A549 (cell line): ENCODE results near the gene C1orf35. TPM values are rescaled to one million over a fixed set of nuclear protein-coding genes. Genes with fewer than 3 reads are reported as not detected.

Experiments used
- ATAC-seq, 2 experiments: fragments of 200-7000 bp in 1 of 2; fragments of >200 bp in 1 of 2; cut with Nextera tagmentation in 1 of 2; cut with Tn5 transposase in 1 of 2; 3 replicates each; pipeline versions ENCODE4 v1.8.0 to v1.9.1; 2018 to 2020; ENCODE audit warnings: mild to moderate bottlenecking in 1 of 2, moderate library complexity in 1 of 2
- CTCF ChIA-PET: fragments of 300-600 bp; sonication (Branson Sonifier 250); formaldehyde crosslinking; extraction: SDS; loops from one replicate; lab custom pipeline; 2021; ENCODE audit warnings: antibody characterized with exemption, inconsistent platforms; lab: Yijun Ruan, JAX
- POLR2A ChIA-PET: fragments of 350-600 bp; formaldehyde crosslinking; extraction: SDS; loops from one replicate; lab custom pipeline; 2021; ENCODE audit warnings: antibody characterized with exemption, inconsistent platforms; lab: Yijun Ruan, JAX
- DNase-seq, 2 experiments: peaks; one replicate each; pipeline versions ENCODE4 v3.0.0 to v3.0.0-alpha.2; 2011 to 2016; ENCODE audit warnings: low read depth in 1 of 2, low spot score in 1 of 2
- FAIRE-seq: peaks from 2 replicates; lab custom pipeline; 2011; peaks lifted over from hg19 to GRCh38; lab: Jason Lieb, UNC
- H3K27ac ChIP-seq, 2 experiments: fragments of >200 bp; sonication (Bioruptor Twin); formaldehyde crosslinking; 3 replicates each; pipeline ENCODE4 v1.5.1; 2016 to 2017
- H3K4me1 ChIP-seq: fragments of >200 bp; sonication (Bioruptor Twin); formaldehyde crosslinking; 3 replicates; pipeline ENCODE4 v1.6.1; 2016
- H3K4me2 ChIP-seq: fragments of >200 bp; sonication (Bioruptor Twin); formaldehyde crosslinking; 3 replicates; pipeline ENCODE4 v1.6.1; 2016
- H3K4me3 ChIP-seq: fragments of >200 bp; sonication (Bioruptor Twin); formaldehyde crosslinking; 3 replicates; pipeline ENCODE4 v1.5.1; 2016
- H3K9me3 ChIP-seq: fragments of >200 bp; sonication (Bioruptor Twin); formaldehyde crosslinking; 3 replicates; pipeline ENCODE4 v1.6.1; 2016
- BHLHE40 ChIP-seq: IDR thresholded peaks from 2 replicates; pipeline ENCODE4 v1.6.1; 2012; ENCODE audit warnings: low read depth, low read length, inconsistent platforms
- CBX2 ChIP-seq: fragments of 200-600 bp; sonication (generic); IDR thresholded peaks from 2 replicates; pipeline ENCODE4 v1.6.1; 2016; ENCODE audit warnings: low read depth, mild to moderate bottlenecking, borderline replicate concordance
- CBX8 ChIP-seq: fragments of 200-600 bp; sonication (generic); IDR thresholded peaks from 2 replicates; pipeline ENCODE4 v1.6.1; 2016
- CHD4 ChIP-seq: fragments of 200-600 bp; sonication (generic); IDR thresholded peaks from 2 replicates; pipeline ENCODE4 v1.6.1; 2016; ENCODE audit warnings: antibody characterized with exemption, mild to moderate bottlenecking, borderline replicate concordance
- CTCF ChIP-seq: fragments of >200 bp; sonication (Bioruptor Twin); formaldehyde crosslinking; IDR thresholded peaks from 3 replicates; pipeline ENCODE4 v1.5.1; 2016
- E2F6 ChIP-seq: IDR thresholded peaks from 2 replicates; pipeline ENCODE4 v1.6.1; 2012; ENCODE audit warnings: low read depth, borderline replicate concordance
- EHF ChIP-seq: fragments of 250-450 bp; sonication (Bioruptor Pico); IDR thresholded peaks from 2 replicates; pipeline ENCODE4 v1.5.0; 2020; ENCODE audit warnings: mild to moderate bottlenecking
- ELK1 ChIP-seq: fragments of 150-350 bp; IDR thresholded peaks from 2 replicates; pipeline ENCODE4 v1.6.1; 2014; ENCODE audit warnings: low read depth, mild to moderate bottlenecking, low read length
- FOSL2 ChIP-seq, 2 experiments: fragments of 450-650 bp in 1 of 2; fragments of >200 bp in 1 of 2; sonication (Bioruptor Twin) in 1 of 2; formaldehyde crosslinking; IDR thresholded peaks; 2 replicates each; pipeline versions ENCODE4 v1.5.0 to v1.6.1; 2016 to 2020; ENCODE audit warnings: mild to moderate bottlenecking in 1 of 2, moderate library complexity in 1 of 2
- FOXS1 ChIP-seq: fragments of 250-450 bp; sonication (Bioruptor Pico); IDR thresholded peaks from 2 replicates; pipeline ENCODE4 v1.5.0; 2020; ENCODE audit warnings: mild to moderate bottlenecking, moderate library complexity
- HDAC2 ChIP-seq: fragments of 200-600 bp; sonication (generic); IDR thresholded peaks from 2 replicates; pipeline ENCODE4 v1.6.1; 2016
- HMGXB4 ChIP-seq: fragments of 250-450 bp; sonication (Bioruptor Pico); IDR thresholded peaks from 2 replicates; pipeline ENCODE4 v1.5.0; 2021; ENCODE audit warnings: mild to moderate bottlenecking, moderate library complexity, borderline replicate concordance
- HOXA7 ChIP-seq: fragments of 250-450 bp; sonication (Bioruptor Pico); IDR thresholded peaks from 2 replicates; pipeline ENCODE4 v1.5.0; 2020; ENCODE audit warnings: mild to moderate bottlenecking, moderate library complexity
- HOXB13 ChIP-seq: fragments of 250-450 bp; sonication (Bioruptor Pico); IDR thresholded peaks from 2 replicates; pipeline ENCODE4 v1.5.0; 2020; ENCODE audit warnings: low read depth, mild to moderate bottlenecking, moderate library complexity
- JUNB ChIP-seq: fragments of >200 bp; sonication (Bioruptor Twin); formaldehyde crosslinking; IDR thresholded peaks from 2 replicates; pipeline ENCODE4 v1.6.1; 2016
- KDM5A ChIP-seq: fragments of 200-600 bp; sonication (generic); IDR thresholded peaks from 2 replicates; pipeline ENCODE4 v1.6.1; 2016; ENCODE audit warnings: antibody characterized with exemption, mild to moderate bottlenecking
- MAFK ChIP-seq: fragments of 450-650 bp; IDR thresholded peaks from 2 replicates; pipeline ENCODE4 v1.6.1; 2014; ENCODE audit not compliant: partially characterized antibody
- NFE2L2 ChIP-seq: fragments of 150-350 bp; conservative IDR thresholded peaks from 2 replicates; pipeline ENCODE4 v1.6.1; 2014; ENCODE audit warnings: low read length
- NR3C1 ChIP-seq: fragments of >200 bp; sonication (Bioruptor Twin); formaldehyde crosslinking; IDR thresholded peaks from 3 replicates; pipeline ENCODE4 v1.6.1; 2017
- RAD21 ChIP-seq, 2 experiments: fragments of >200 bp in 1 of 2; sonication (Bioruptor Twin) in 1 of 2; formaldehyde crosslinking in 1 of 2; IDR thresholded peaks in 1 of 2; conservative IDR thresholded peaks in 1 of 2; 2 replicates in 1 of 2; 3 replicates in 1 of 2; pipeline ENCODE4 v1.6.1; 2012 to 2018; ENCODE audit warnings: inconsistent platforms in 1 of 2
- RFX5 ChIP-seq: fragments of 450-650 bp; IDR thresholded peaks from 2 replicates; pipeline ENCODE4 v1.7.1; 2014; ENCODE audit warnings: antibody characterized with exemption, mild to moderate bottlenecking, moderate library complexity
- RNF2 ChIP-seq: fragments of 200-600 bp; sonication (generic); IDR thresholded peaks from 2 replicates; pipeline ENCODE4 v1.6.1; 2016; ENCODE audit warnings: low read depth, mild to moderate bottlenecking, antibody characterized with exemption, moderate library complexity, borderline replicate concordance
- TFCP2L1 ChIP-seq: fragments of 250-450 bp; sonication (Bioruptor Pico); IDR thresholded peaks from 2 replicates; pipeline ENCODE4 v1.5.0; 2021; ENCODE audit warnings: mild to moderate bottlenecking
- TP53 ChIP-seq: fragments of 250-450 bp; sonication (Bioruptor Pico); IDR thresholded peaks from 2 replicates; pipeline ENCODE4 v1.5.0; 2021; ENCODE audit warnings: mild to moderate bottlenecking, moderate library complexity
- USF2 ChIP-seq: fragments of 450-650 bp; IDR thresholded peaks from 2 replicates; pipeline ENCODE4 v1.6.1; 2014; ENCODE audit warnings: antibody characterized with exemption
- ZC3H11A ChIP-seq: fragments of 450-650 bp; IDR thresholded peaks from 2 replicates; pipeline ENCODE4 v1.6.1; 2014; ENCODE audit warnings: antibody characterized with exemption, mild to moderate bottlenecking
- WGBS: methylation state at CpG from one replicate; pipeline ENCODE4 v1.1.6; 2017; ENCODE audit errors: missing lambda C conversion rate; 5-methylcytosine and 5-hydroxymethylcytosine counted together
- polyA plus RNA-seq, 4 experiments: library from polyadenylated mRNA; depleted of rRNA in 3 of 4; stranded (reverse); fragments of >200 nt; fragmentation: RNase III in 1 of 4; extraction: RNeasy Plus Mini Kit Qiagen cat#74134 plus additional on column Dnase treatment in 1 of 4; gene quantifications; 2 replicates in 3 of 4; 3 replicates in 1 of 4; pipeline ENCODE4 v1.2.3, GENCODE V29; 2011 to 2017

C1orf35 gene
- polyA plus RNA-seq, 2 of the 4 experiments (the other 2 are of a cell fraction): 9.8 to 28.9 TPM

GRCh38 chr1:228099331-228099732 is 3.8 kb downstream of the C1orf35 start:
- ATAC-seq: no peak
- CTCF ChIA-PET: interaction anchor here (0.6 to 2.4 kb wide), 5 partner anchors 15 to 337 kb away, joined by 3 to 9 read pairs (median 5); no protein-coding TSS in a partner anchor
- no peak for DNase-seq
- Histone ChIP-seq H3K4me3 (no peak overlapping the region), H3K27ac (no peak overlapping the region), H3K4me2 (no peak overlapping the region), H3K4me1 (peaks cover 10% of the 10 kb centered on the region; the same call in 2 of the 3 replicates), H3K9me3 (peaks cover 12% of the 10 kb centered on the region; the same call in 2 of the 3 replicates)
- no peak for FAIRE-seq
- 68% methylated on average over 3 of the region's 4 CpGs for WGBS
- POLR2A ChIA-PET: interaction anchor here (1.2 kb wide), 1 partner anchor 17 kb away, joined by 6 read pairs; the partner anchor contains the start of gene ARF1
- TF ChIP-seq CHD4: no peak
- no peak for TF ChIP-seq HDAC2
- TF ChIP-seq NFE2L2: no peak
- TF ChIP-seq E2F6: no peak
- TF ChIP-seq USF2: no peak
- TF ChIP-seq KDM5A: no peak
- TF ChIP-seq BHLHE40: no peak
- TF ChIP-seq MAFK: no peak

- DNase-seq (no peak), FAIRE-seq (no peak), ATAC-seq (no peak)
- ChIA-PET CTCF (interaction anchor here (0.9 to 2.4 kb wide), 4 partner anchors 20 to 99 kb away, joined by 3 to 9 read pairs (median 4); no protein-coding TSS in a partner anchor), POLR2A (interaction anchor here (1.0 to 1.2 kb wide), 2 partner anchors 8 to 16 kb away, joined by 3 to 6 read pairs; partner anchors contain the start of gene ARF1)
- Histone ChIP-seq H3K4me1 (peaks cover 6% of the 10 kb centered on the region; the same call in 1 of the 3 replicates), H3K27ac (no peak overlapping the region), H3K4me3 (no peak overlapping the region), H3K4me2 (no peak overlapping the region), H3K9me3 (peaks cover 20% of the 10 kb centered on the region)
- no peak for TF ChIP-seq CHD4
- no peak for TF ChIP-seq HOXB13
- no peak for TF ChIP-seq FOSL2 (IDR thresholded peaks at IDR 0.05)
- no peak for TF ChIP-seq FOSL2 (CRISPR knock-in tag; IDR thresholded peaks at IDR 0.05)
- TF ChIP-seq RNF2: no peak
- TF ChIP-seq FOXS1 (CRISPR knock-in tag): no peak
- no peak for TF ChIP-seq RAD21 (conservative IDR thresholded peaks at IDR 0.05 in 1 of 2, IDR thresholded peaks at IDR 0.05 in 1 of 2)
- no peak for TF ChIP-seq TP53
- no peak for TF ChIP-seq ZC3H11A
- TF ChIP-seq HMGXB4 (CRISPR knock-in tag): no peak
- no peak for TF ChIP-seq CBX8
- no peak for TF ChIP-seq RFX5
- TF ChIP-seq NR3C1: no peak
- no peak for TF ChIP-seq ELK1
- TF ChIP-seq CBX2: no peak
- no peak for TF ChIP-seq CTCF
- TF ChIP-seq EHF (CRISPR knock-in tag): no peak
- TF ChIP-seq JUNB: no peak
- no peak for TF ChIP-seq HDAC2
- no peak for TF ChIP-seq HOXA7 (CRISPR knock-in tag)
- TF ChIP-seq TFCP2L1: no peak
- 93% methylated on average over 28 of the region's 28 CpGs for WGBS
Observed at GRCh38 chr1:228098323-228098931, 4.7 kb downstream of the C1orf35 start.
